Skeletal muscle satellite cell (primary cell): ENCODE data around the gene IL22RA1.

Experiments
- H3K27me3 ChIP-seq: 2 replicates; pipeline ENCODE4 v1.7.0; 2013; ENCODE audit warnings: low read length; ENCODE audit not compliant: control insufficient read depth, insufficient read depth
- H3K36me3 ChIP-seq: 2 replicates; pipeline ENCODE4 v1.7.0; 2013; ENCODE audit warnings: mild to moderate bottlenecking, control low read depth, low read length; ENCODE audit not compliant: insufficient read depth
- H3K4me1 ChIP-seq: 2 replicates; pipeline ENCODE4 v1.7.0; 2013; ENCODE audit warnings: low read length; ENCODE audit not compliant: control insufficient read depth, insufficient read depth
- H3K4me2 ChIP-seq: 2 replicates; pipeline ENCODE4 v1.7.0; 2013; ENCODE audit warnings: mild to moderate bottlenecking, low read length
- H3K4me3 ChIP-seq: 2 replicates; pipeline ENCODE4 v1.7.0; 2013; ENCODE audit warnings: low read length
- H3K9ac ChIP-seq: 2 replicates; pipeline ENCODE4 v1.7.0; 2013; ENCODE audit warnings: mild to moderate bottlenecking, low read depth, low read length, moderate library complexity
- H3K9me3 ChIP-seq: replicated peaks from 2 replicates; pipeline ENCODE4 v1.7.0; 2013; ENCODE audit warnings: mild to moderate bottlenecking, control low read depth, low read length

The IL22RA1 gene

DNA sequence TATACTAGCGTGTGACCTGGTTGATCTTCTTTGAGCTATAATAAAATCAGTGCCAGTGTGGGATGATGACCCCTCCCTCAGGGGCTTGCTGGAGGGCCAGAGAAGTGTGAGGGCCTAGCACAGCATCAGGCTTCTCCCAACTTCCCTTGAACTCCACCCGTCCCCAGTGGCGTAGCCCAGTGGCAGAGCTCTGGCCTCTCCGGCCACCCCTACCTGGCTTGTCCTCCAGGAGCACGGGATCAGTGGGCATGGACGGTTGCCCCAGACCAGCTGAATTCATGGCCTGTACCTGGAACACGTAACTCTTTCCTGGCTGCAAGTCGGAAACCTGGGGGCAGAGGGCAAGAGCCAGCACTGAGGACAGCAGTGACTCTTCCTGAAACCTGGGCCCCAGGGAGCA is 67.0 kb downstream of the IL22RA1 start:
- Histone ChIP-seq H3K4me1 (no peaks in the 10 kb centered on the region), H3K4me3 (no peak overlapping the region), H3K27me3 (peaks cover 30% of the 10 kb centered on the region), H3K36me3 (no peaks in the 10 kb centered on the region), H3K4me2 (no peak overlapping the region), H3K9ac (no peak overlapping the region), H3K9me3 (no peaks in the 10 kb centered on the region)

DNA sequence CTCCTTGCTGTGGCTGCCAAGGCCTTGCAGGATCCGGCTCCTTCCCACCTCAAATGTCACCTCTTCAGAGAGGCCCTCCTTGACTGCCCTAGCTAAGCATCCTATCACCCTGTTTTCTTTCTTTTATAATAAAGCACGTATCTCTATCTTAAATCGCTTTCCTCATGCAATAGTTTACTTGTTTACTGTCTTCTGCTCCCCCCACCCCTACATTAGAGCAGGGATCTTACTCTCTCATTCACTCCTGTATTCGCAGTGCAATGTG is 67.4 kb downstream of the IL22RA1 start:
- H3K4me1 ChIP-seq: no peaks in the 10 kb centered on the region
- no peak overlapping the region for H3K4me2 ChIP-seq
- H3K27me3 ChIP-seq: peaks cover 27% of the 10 kb centered on the region
- no peaks in the 10 kb centered on the region for H3K36me3 ChIP-seq
- no peak overlapping the region for H3K4me3 ChIP-seq
- H3K9ac ChIP-seq: no peak overlapping the region
- H3K9me3 ChIP-seq: no peaks in the 10 kb centered on the region

DNA sequence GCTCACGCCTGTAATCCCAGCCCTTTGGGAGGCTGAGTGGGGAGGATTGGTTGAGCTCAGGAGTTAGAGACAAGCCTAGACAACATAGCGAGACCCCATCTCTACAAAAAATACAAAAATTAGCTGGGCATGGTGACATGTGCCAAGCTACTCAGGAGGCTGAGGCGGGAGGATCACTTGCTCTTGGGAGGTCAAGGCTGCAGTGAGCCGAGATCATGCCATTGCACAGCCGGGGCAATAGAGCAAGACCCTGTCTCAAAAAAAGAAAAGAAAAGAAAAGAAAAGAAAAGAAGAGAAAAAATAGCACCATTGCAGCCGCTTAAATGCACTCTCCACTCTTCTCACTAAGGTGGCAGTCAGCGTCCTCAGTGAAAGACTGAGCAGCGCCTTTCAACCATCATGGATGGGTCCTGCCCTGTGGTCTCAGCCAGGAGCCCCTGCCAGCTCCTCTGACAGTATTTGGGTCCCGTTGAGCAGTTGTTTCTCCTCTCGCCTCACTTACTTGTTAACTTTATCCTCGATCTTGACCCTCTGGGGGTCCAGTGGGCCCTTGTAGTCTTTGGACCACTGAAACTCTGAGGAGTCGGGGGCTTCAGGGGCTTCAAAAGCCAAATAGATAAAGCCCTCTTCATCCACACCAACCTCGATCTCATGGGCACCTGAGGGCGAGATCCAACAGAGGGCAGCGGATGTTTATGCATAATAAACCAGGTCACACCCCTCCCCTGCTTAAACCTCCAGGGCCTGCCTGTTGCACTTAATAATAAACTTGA is 67.9 kb downstream of the IL22RA1 start:
- no peak overlapping the region for H3K9ac ChIP-seq

DNA sequence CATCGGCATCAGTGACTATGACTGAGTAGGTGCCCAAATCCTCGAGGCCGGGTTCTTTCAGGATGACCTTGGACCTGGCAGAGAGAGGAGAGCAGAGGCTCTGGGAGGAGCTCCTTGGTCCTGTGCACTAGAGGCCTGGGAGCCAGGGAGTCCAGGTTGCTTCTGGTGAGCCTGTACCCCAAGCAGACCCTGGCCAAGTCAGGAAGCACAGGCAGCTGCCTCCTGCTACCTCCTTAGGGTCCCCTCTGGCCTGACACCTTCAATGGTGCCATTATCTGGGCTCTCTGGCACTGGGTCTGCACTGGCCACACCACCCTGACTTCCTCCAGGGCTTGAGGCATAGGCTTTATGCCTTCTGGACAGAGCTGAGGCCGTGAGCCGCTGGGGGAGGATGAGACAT is 68.7 kb downstream of the IL22RA1 start:
- no peak overlapping the region for H3K9ac ChIP-seq
- H3K27me3 ChIP-seq: peaks cover 17% of the 10 kb centered on the region
- H3K4me2 ChIP-seq: no peak overlapping the region
- no peaks in the 10 kb centered on the region for H3K4me1 ChIP-seq
- no peak overlapping the region for H3K4me3 ChIP-seq
- no peaks in the 10 kb centered on the region for H3K36me3 ChIP-seq
- no peaks in the 10 kb centered on the region for H3K9me3 ChIP-seq

More for the DNA sequence above, 67.9 kb downstream of the IL22RA1 start:
- Histone ChIP-seq H3K27me3 (peaks cover 23% of the 10 kb centered on the region), H3K4me1 (no peaks in the 10 kb centered on the region), H3K36me3 (no peaks in the 10 kb centered on the region), H3K4me3 (no peak overlapping the region), H3K9me3 (no peaks in the 10 kb centered on the region), H3K4me2 (no peak overlapping the region)

DNA sequence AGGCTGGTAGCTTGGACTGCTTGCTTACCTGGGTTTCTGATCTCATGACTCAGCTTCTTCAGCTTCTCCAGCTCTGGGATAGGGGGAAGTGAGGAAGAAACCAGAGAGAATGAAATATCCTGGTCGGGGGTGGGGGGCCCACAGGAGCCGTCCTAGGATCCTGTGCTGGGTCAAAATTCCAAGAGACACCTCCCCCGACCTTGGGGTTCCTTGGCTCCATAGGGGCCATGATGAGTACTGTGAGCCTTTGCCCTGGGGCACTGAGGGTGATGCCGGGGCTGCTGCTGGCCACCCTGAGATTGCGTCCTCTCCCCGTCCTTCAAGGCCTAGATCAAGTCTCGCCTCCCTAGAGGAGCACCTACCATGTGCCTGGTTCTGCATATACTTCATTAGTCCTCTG is 71.0 kb downstream of the IL22RA1 start:
- Histone ChIP-seq H3K4me3 (no peak overlapping the region), H3K4me2 (no peak overlapping the region), H3K9ac (no peak overlapping the region), H3K27me3 (peaks cover 26% of the 10 kb centered on the region), H3K9me3 (no peaks in the 10 kb centered on the region), H3K36me3 (no peaks in the 10 kb centered on the region), H3K4me1 (no peaks in the 10 kb centered on the region)

DNA sequence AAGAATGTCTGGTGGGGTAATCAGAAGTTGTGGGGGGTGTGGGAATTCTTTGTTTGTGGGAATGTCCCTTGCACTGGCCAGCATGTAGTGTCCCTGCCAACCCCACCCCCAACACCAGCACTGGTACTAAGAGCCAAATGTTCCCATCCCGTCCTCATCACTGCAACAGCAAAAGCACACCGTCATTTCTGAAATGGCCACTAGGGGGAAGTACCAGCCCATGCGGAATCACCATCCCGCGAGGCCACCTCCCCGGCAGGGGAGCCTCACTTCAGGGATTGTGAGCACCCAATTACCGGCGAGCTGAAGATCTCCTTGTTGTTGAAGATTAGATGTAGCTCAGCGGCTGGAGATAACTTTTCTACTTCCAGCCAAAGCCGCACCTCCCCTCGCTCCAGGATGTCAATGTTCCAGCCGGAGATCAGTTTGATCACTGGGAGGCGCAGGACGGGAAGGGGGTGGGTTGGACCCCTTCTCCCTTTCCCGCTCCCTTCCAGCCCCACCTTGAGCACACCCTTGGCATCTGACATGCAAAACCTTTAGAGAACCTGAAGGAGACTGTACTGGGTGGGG is 72.0 kb downstream of the IL22RA1 start:
- H3K36me3 ChIP-seq: no peaks in the 10 kb centered on the region
- no peak overlapping the region for H3K9ac ChIP-seq
- H3K4me3 ChIP-seq: no peak overlapping the region
- H3K4me1 ChIP-seq: no peaks in the 10 kb centered on the region
- H3K27me3 ChIP-seq: peaks cover 34% of the 10 kb centered on the region
- H3K4me2 ChIP-seq: no peak overlapping the region
- H3K9me3 ChIP-seq: no peaks in the 10 kb centered on the region

GRCh38 chr1:24069817-24070216 is 73.1 kb downstream of the IL22RA1 start:
- Histone ChIP-seq H3K27me3 (peaks cover 42% of the 10 kb centered on the region), H3K4me1 (no peaks in the 10 kb centered on the region), H3K4me2 (no peak overlapping the region), H3K36me3 (no peaks in the 10 kb centered on the region), H3K9ac (no peak overlapping the region), H3K9me3 (no peaks in the 10 kb centered on the region), H3K4me3 (no peak overlapping the region)
